Glutamatergic neuron (in vitro differentiated cells): Measurements from ENCODE around the gene TAB3. TPM values are rescaled to one million over a fixed set of nuclear protein-coding genes. Genes with fewer than 3 reads are reported as not detected.

Experiments used
- DNase-seq: peaks from one replicate; pipeline ENCODE4 v3.0.0; 2022
- H3K27ac Mint-ChIP-seq: one replicate; pipeline ENCODE4 v1.8.0; 2020; ENCODE audit warnings: mild to moderate bottlenecking, mixed read lengths, inconsistent platforms; ENCODE audit not compliant: unreplicated experiment
- H3K27me3 Mint-ChIP-seq: one replicate; pipeline ENCODE4 v1.8.0; 2020; ENCODE audit warnings: mild to moderate bottlenecking, moderate library complexity, mixed read lengths, inconsistent platforms; ENCODE audit not compliant: unreplicated experiment
- H3K36me3 Mint-ChIP-seq: one replicate; pipeline ENCODE4 v1.8.0; 2020; ENCODE audit warnings: mild to moderate bottlenecking, mixed read lengths, inconsistent platforms; ENCODE audit not compliant: unreplicated experiment
- H3K4me1 Mint-ChIP-seq: one replicate; pipeline ENCODE4 v1.8.0; 2020; ENCODE audit warnings: mild to moderate bottlenecking, low read depth, mixed read lengths, inconsistent platforms; ENCODE audit not compliant: unreplicated experiment
- H3K4me3 Mint-ChIP-seq: one replicate; pipeline ENCODE4 v1.8.0; 2020; ENCODE audit warnings: mild to moderate bottlenecking, mixed read lengths, inconsistent platforms; ENCODE audit not compliant: unreplicated experiment
- H3K9me3 Mint-ChIP-seq: one replicate; pipeline ENCODE4 v1.8.0; 2020; ENCODE audit warnings: mild to moderate bottlenecking, moderate library complexity, mixed read lengths, inconsistent platforms; ENCODE audit not compliant: unreplicated experiment
- CTCF ChIP-seq: fragments of 200-600 bp; sonication (generic); IDR thresholded peaks from one replicate; pipeline ENCODE4 v1.5.0; 2021; ENCODE audit not compliant: partially characterized antibody, unreplicated experiment
- long read RNA-seq: library from polyadenylated mRNA; unstranded; transcript quantifications from one replicate; pipeline ENCODE4 v2.0.0, GENCODE V29; 2020; ENCODE audit not compliant: unreplicated experiment
- total RNA-seq: library from RNA; stranded (reverse); fragmentation: NEBNext Ultra II Directional; extraction: Animal tissue kit (Norgen Biotek cat#: 25700); gene quantifications from one replicate; pipeline ENCODE4 v1.2.1, GENCODE V29; 2021; ENCODE audit not compliant: unreplicated experiment

TAB3 gene
- 19.9 TPM for total RNA-seq
- long read RNA-seq, partial matches to known transcripts = 0 of 1 reads
- long read RNA-seq, other reads (novel, unspliced or antisense) = 1 of 1 reads

DNA sequence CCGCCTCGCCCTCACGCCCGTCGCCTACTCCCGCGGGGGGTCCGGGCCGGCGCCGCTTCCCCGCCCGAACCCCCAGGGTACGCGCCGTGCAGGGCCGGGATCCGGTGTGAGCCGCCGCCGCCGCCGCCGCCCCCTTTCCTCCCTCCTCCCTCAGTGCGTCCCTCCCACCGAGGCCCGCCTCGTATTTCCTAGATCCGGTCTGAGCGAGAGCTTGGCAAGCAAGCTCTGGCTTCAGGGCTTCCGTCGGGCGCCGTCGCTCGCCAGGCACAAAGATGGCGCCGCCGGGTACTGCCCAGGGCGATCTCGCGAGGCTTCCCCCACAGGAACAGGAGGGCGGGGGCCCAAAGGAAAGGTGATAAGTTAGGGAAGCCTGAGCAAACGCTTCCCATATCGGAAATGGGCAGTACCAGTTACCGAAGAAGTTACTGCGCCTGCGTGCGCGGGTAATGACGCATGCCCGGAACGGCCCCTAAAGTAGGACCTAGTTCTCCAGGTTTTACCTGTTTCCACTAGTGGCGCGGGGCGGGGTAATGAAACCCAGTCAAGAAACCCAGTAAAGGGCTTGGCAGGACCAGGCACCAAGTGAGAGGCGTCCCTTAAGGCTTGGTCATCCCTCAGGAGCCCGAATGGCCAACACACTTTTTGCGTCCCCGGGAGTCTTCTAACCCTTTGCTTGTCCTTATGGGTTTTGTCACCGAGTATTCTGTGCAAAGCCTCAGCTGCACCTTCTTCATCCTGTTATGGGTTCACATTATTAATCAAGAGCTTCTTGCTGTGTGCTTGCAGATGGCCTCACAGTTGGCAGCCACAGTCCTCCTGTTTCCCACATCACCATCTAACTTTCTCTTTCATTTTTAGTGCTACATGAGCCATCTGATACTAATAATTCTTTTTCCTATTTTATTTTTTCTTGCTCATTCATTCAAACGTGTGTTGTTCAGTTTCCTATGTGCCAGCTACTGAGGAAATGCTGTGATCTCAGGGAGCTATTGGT lies at the start of gene TAB3:
TAB3 (minus strand) TSS at position 108 of the 994 bp plus-strand sequence. CDS start 29,666 bp downstream, outside the sequence.
- H3K36me3 Mint-ChIP-seq = no peaks in the 10 kb centered on the region
- H3K4me1 Mint-ChIP-seq = peaks cover 5% of the 10 kb centered on the region
- TF ChIP-seq CTCF = no peak
- H3K9me3 Mint-ChIP-seq = peaks cover 4% of the 10 kb centered on the region
- H3K4me3 Mint-ChIP-seq = peak within 1 kb of the TSS; percentile 87
- peak; percentile 90 for DNase-seq
- H3K27ac Mint-ChIP-seq = peak within 1 kb of the TSS; percentile 55
- no peaks in the 10 kb centered on the region for H3K27me3 Mint-ChIP-seq

DNA sequence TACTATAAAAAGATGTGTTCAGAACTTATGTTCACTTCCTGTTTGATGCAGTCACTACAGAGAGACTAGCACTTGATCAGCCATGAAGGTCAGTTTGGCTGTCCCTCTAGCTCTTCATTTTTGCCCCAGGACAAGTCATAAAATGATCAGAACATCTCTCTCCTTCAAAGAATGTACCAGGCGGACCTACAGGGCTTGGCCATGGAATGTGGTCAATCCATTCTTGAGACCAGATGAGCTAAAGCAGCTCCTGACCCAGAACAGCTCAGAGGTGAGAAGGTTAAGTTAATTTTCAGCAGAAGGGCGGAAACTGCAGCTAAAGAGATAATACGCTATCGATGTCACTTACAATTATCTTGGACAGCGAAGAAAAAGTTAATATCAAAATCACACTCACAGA lies 49.2 kb upstream of the TAB3 start:
- TF ChIP-seq CTCF = no peak
- no peaks in the 10 kb centered on the region for H3K4me1 Mint-ChIP-seq
- no peaks in the 10 kb centered on the region for H3K9me3 Mint-ChIP-seq
- no peak for DNase-seq
- H3K27ac Mint-ChIP-seq = no peak overlapping the region
- H3K36me3 Mint-ChIP-seq = no peaks in the 10 kb centered on the region
- no peaks in the 10 kb centered on the region for H3K27me3 Mint-ChIP-seq
- no peak overlapping the region for H3K4me3 Mint-ChIP-seq

DNA sequence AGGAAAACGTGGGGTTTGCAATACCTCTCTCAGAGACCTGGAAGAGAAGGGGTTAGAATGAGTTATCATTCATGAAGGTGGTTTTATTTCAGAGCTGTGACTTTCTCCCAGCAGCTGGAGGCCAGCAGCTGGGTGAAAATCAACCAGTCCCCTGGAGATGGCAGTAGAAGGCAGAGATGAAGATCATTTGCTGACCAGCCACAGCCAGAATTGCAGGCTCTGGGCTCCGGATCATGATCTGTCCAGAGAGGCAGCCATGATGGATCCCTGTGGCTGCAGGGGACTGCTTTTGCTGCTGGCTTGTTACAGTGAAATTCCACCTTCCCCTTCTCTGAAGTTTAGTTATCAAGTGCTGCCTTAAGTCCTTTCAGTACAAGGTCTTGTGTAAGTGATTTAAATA lies 46.9 kb upstream of the TAB3 start:
- no peaks in the 10 kb centered on the region for H3K36me3 Mint-ChIP-seq
- no peaks in the 10 kb centered on the region for H3K9me3 Mint-ChIP-seq
- no peaks in the 10 kb centered on the region for H3K27me3 Mint-ChIP-seq
- DNase-seq = peak; percentile 10
- no peak for TF ChIP-seq CTCF
- no peak overlapping the region for H3K27ac Mint-ChIP-seq
- no peaks in the 10 kb centered on the region for H3K4me1 Mint-ChIP-seq
- H3K4me3 Mint-ChIP-seq = no peak overlapping the region

DNA sequence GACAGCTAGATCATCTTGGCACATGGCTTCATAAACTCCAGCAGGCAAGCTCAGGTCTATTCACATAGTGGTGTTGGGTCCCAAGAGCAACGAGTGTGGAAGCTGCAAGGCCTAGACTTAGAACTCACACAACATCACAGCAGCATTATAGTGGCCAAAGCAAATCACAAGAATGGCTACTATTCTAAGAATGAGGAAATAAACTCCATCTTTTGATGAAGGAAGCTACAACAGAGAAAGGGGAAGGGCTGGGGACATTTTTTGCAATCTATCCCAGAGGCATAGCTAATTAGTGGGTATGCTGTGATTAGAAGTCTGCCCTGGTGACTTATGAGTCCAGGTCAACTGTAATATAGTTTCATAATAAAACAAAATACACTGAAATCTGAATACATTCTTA lies 42.9 kb upstream of the TAB3 start:
- Mint-ChIP-seq H3K36me3 (no peaks in the 10 kb centered on the region), H3K4me1 (no peaks in the 10 kb centered on the region), H3K9me3 (no peaks in the 10 kb centered on the region), H3K27me3 (no peaks in the 10 kb centered on the region), H3K4me3 (no peak overlapping the region), H3K27ac (no peak overlapping the region)
- no peak for DNase-seq
- TF ChIP-seq CTCF = no peak

DNA sequence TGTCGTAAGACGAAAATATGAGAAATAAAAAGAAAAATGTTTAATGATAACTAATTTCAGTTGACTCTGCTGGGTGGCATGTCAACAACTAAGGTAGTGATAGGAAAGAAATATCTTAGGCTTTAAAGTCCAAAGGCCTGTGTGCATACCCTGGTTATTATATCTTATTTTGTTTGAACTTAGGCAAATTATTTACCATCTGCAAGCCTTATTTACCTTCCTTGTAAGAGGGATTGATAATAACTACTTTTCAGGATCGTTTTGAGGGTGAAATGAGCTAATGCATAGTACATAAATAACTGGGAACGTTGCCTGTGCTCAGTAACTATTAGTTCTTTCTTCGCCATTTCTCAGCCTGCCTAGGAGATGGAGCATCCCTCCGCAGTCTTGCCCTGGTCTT lies 41.6 kb upstream of the TAB3 start:
- no peaks in the 10 kb centered on the region for H3K36me3 Mint-ChIP-seq
- no peaks in the 10 kb centered on the region for H3K27me3 Mint-ChIP-seq
- no peak for DNase-seq
- no peak overlapping the region for H3K27ac Mint-ChIP-seq
- H3K4me1 Mint-ChIP-seq = no peaks in the 10 kb centered on the region
- no peak for TF ChIP-seq CTCF
- no peak overlapping the region for H3K4me3 Mint-ChIP-seq
- no peaks in the 10 kb centered on the region for H3K9me3 Mint-ChIP-seq
